ENCODE data around the gene LRRN2. TPM values are rescaled to one million over a fixed set of nuclear protein-coding genes. Genes with fewer than 3 reads are reported as not detected.
A peak's percentile ranks its signal among the peaks of the same experiment; 100 is the strongest.

The LRRN2 gene
- total and polyA plus RNA-seq, 2 donors (not counting 1 experiment from before 2014, with no cell fraction given): not detected

DNA sequence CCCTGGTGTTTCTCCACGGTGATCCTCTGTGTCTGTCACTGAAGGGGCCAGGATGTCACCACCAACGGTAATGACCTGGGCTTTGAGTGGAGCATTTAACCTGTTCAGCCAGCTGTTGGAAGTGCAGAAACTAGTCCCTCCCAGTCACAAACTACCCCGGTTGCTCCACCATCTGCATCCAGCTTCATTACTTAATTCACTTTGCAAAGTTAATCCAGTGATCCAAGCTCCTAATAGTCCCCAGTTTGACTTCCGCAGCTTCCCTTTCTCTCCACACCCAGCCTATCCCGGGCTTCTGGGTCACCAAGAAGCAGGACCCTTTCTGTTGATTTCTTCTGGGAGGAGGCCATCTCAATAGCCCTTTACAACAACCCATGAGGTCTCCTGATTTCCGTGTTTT, 105.9 kb downstream of the LRRN2 start:
- Histone ChIP-seq H3K79me2 (ENCODE audit: control insufficient read depth, insufficient read depth, low read length) (no peaks in the 10 kb centered on the region), H3K4me3 (replicated peaks in 1 of 4; ENCODE audit: control extremely low read depth in 1 of 4, insufficient read depth in 1 of 4, low read depth in 3 of 4, low read length in 4 of 4) (no peak overlapping the region), H3K36me3 (ENCODE audit: control insufficient read depth, insufficient read depth, low read length) (no peaks in the 10 kb centered on the region), H3K9ac (ENCODE audit: insufficient read depth, low read length) (no peak overlapping the region), H3K27me3 (ENCODE audit: control insufficient read depth, insufficient read depth, low read length) (no peaks in the 10 kb centered on the region), H2AFZ (ENCODE audit: low read length) (no peak overlapping the region), H3K9me3 (ENCODE audit: control insufficient read depth, insufficient read depth, low read depth, low read length) (no peaks in the 10 kb centered on the region), H4K20me1 (ENCODE audit: control insufficient read depth, extremely low read depth, insufficient read depth, low read length) (no peaks in the 10 kb centered on the region), H3K4me2 (ENCODE audit: extremely low read depth, insufficient read depth, low read length) (no peak overlapping the region), H3K27ac (ENCODE audit: insufficient read depth, low read length) (no peak overlapping the region), H3K4me1 (ENCODE audit: control insufficient read depth, extremely low read depth, insufficient read depth, low read length) (no peaks in the 10 kb centered on the region)
- no peak for TF ChIP-seq EZH2 (IDR thresholded peaks at IDR 0.05; ENCODE audit: low read length, missing control alignments)
- TF ChIP-seq, protein P1, sequence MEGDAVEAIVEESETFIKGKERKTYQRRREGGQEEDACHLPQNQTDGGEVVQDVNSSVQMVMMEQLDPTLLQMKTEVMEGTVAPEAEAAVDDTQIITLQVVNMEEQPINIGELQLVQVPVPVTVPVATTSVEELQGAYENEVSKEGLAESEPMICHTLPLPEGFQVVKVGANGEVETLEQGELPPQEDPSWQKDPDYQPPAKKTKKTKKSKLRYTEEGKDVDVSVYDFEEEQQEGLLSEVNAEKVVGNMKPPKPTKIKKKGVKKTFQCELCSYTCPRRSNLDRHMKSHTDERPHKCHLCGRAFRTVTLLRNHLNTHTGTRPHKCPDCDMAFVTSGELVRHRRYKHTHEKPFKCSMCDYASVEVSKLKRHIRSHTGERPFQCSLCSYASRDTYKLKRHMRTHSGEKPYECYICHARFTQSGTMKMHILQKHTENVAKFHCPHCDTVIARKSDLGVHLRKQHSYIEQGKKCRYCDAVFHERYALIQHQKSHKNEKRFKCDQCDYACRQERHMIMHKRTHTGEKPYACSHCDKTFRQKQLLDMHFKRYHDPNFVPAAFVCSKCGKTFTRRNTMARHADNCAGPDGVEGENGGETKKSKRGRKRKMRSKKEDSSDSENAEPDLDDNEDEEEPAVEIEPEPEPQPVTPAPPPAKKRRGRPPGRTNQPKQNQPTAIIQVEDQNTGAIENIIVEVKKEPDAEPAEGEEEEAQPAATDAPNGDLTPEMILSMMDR (conservative IDR thresholded peaks at IDR 0.05 in 1 of 2, IDR thresholded peaks at IDR 0.05 in 1 of 2; ENCODE audit: low read depth in 1 of 2, low read length in 2 of 2): no peak
- no peak for DNase-seq (ENCODE audit: low read depth in 2 of 2)

DNA sequence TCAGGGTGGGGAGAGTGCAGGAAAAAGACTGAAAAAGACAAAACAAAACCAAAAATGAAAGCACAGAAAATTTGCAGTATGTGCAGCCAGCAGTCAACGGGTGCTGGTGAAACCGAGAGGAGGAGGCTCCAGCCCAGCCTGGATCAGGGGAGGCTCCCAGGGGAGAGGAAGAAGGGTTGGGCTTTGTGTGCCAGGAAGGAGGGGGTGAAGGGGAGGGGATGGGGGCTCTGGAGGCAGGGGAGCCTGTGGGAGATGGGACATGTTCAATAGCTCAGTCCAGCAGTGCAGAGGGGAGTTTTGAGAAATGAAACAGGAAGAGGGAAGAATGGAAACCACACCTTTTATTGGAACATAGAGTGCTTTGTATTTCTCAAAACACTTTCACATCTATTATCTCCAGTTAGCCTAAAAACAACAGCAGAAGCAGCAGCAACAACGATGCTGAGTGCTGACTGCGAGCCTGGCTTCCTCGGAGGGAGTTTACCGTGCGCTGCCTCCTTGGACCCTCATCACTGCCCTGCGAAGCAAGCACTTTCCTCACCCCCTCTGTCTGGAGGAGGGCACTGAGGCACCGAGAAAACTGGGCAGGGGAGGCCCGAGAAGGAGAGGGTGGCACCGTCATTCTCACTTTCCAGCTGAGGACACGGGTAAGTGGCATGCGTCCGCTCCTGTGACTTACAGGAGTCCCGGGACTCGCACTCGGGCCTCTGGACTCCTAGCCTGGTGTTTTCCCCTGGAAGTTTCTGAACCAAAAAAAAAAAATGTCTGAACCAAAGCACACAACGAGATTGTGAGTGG, 106.5 kb downstream of the LRRN2 start:
- Histone ChIP-seq H3K4me3 (replicated peaks in 1 of 4; ENCODE audit: control extremely low read depth in 1 of 4, insufficient read depth in 1 of 4, low read depth in 3 of 4, low read length in 4 of 4) (peak overlapping the region in 1 of 4 experiments; percentile 35), H3K4me2 (ENCODE audit: extremely low read depth, insufficient read depth, low read length) (peak overlapping the region; percentile 74), H3K79me2 (ENCODE audit: control insufficient read depth, insufficient read depth, low read length) (no peaks in the 10 kb centered on the region), H3K9ac (ENCODE audit: insufficient read depth, low read length) (no peak overlapping the region), H3K36me3 (ENCODE audit: control insufficient read depth, insufficient read depth, low read length) (no peaks in the 10 kb centered on the region), H3K27me3 (ENCODE audit: control insufficient read depth, insufficient read depth, low read length) (no peaks in the 10 kb centered on the region), H3K27ac (ENCODE audit: insufficient read depth, low read length) (no peak overlapping the region), H3K4me1 (ENCODE audit: control insufficient read depth, extremely low read depth, insufficient read depth, low read length) (no peaks in the 10 kb centered on the region), H3K9me3 (ENCODE audit: control insufficient read depth, insufficient read depth, low read depth, low read length) (no peaks in the 10 kb centered on the region), H2AFZ (ENCODE audit: low read length) (peak overlapping the region; percentile 33), H4K20me1 (ENCODE audit: control insufficient read depth, extremely low read depth, insufficient read depth, low read length) (no peaks in the 10 kb centered on the region)
- TF ChIP-seq, protein P1 (conservative IDR thresholded peaks at IDR 0.05 in 1 of 2, IDR thresholded peaks at IDR 0.05 in 1 of 2; ENCODE audit: low read depth in 1 of 2, low read length in 2 of 2): no peak
- TF ChIP-seq EZH2 (IDR thresholded peaks at IDR 0.05; ENCODE audit: low read length, missing control alignments): no peak
- DNase-seq (ENCODE audit: low read depth in 2 of 2): peak in 1 of 2 donors; percentile 13

DNA sequence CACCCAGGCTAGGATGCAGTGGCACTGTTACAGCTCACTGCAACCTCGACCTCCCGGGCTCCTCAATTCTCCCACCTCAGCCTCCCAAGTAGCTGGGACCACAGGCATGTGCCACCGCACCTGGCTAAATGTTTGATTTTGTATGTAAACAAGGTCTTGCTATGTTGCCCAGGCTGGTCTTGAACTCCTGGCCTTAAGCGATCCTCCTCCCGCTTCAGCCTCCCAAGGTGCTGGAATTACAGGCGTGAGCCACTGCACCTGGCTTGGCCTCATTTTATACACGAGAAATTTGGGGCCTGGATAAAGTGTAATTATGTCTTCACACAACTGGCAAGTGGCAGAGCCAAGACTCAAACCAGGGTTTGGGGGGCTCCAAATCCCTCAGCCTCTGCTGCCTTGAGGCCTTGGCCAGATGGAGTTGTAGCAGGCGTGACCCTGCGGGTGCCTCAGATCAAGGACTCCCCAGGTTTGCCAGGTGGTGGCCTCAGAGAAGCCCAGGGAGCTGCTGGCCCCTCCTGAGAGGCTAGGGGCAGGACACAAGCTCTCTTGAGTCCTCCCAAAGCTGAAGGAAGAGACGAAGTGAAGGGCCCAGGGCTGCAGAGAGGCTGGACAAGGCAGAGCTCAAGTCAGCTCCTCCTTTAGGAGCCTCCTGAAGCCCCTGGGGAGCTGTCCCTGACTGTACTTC, 107.6 kb downstream of the LRRN2 start:
- no peaks in the 10 kb centered on the region for H3K9me3 ChIP-seq (ENCODE audit: control insufficient read depth, insufficient read depth, low read depth, low read length)
- H3K27me3 ChIP-seq (ENCODE audit: control insufficient read depth, insufficient read depth, low read length): no peaks in the 10 kb centered on the region
- no peak for DNase-seq (ENCODE audit: low read depth in 2 of 2)
- no peak overlapping the region for H3K27ac ChIP-seq (ENCODE audit: insufficient read depth, low read length)
- H2AFZ ChIP-seq (ENCODE audit: low read length): no peak overlapping the region
- no peak overlapping the region for H3K9ac ChIP-seq (ENCODE audit: insufficient read depth, low read length)
- no peaks in the 10 kb centered on the region for H3K79me2 ChIP-seq (ENCODE audit: control insufficient read depth, insufficient read depth, low read length)
- H3K4me2 ChIP-seq (ENCODE audit: extremely low read depth, insufficient read depth, low read length): no peak overlapping the region
- no peaks in the 10 kb centered on the region for H4K20me1 ChIP-seq (ENCODE audit: control insufficient read depth, extremely low read depth, insufficient read depth, low read length)
- H3K4me3 ChIP-seq (replicated peaks in 1 of 4; ENCODE audit: control extremely low read depth in 1 of 4, insufficient read depth in 1 of 4, low read depth in 3 of 4, low read length in 4 of 4): no peak overlapping the region
- H3K36me3 ChIP-seq (ENCODE audit: control insufficient read depth, insufficient read depth, low read length): no peaks in the 10 kb centered on the region
- H3K4me1 ChIP-seq (ENCODE audit: control insufficient read depth, extremely low read depth, insufficient read depth, low read length): no peaks in the 10 kb centered on the region
- TF ChIP-seq EZH2 (IDR thresholded peaks at IDR 0.05; ENCODE audit: low read length, missing control alignments): no peak
- TF ChIP-seq, protein P1 (conservative IDR thresholded peaks at IDR 0.05 in 1 of 2, IDR thresholded peaks at IDR 0.05 in 1 of 2; ENCODE audit: low read depth in 1 of 2, low read length in 2 of 2): no peak
